GM13976 (cell line): ENCODE measurements around the gene MOB4.
"Not testable (repeated sequence)": the region's sequence is repeated elsewhere in the genome, so short reads cannot be mapped to it uniquely, and the experiment has no call there.

Source experiments
- DNase-seq: peaks from one replicate; pipeline ENCODE4 v3.0.0; 2012; ENCODE audit warnings: low spot score
- CTCF ChIP-seq: IDR thresholded peaks from 2 replicates; pipeline ENCODE4 v1.5.1; 2012; ENCODE audit warnings: borderline replicate concordance, mild to moderate bottlenecking; ENCODE audit not compliant: insufficient read depth; ENCODE audit errors: extremely low read depth, missing control alignments, control extremely low read depth
- in situ Hi-C: fragments of 300-500 bp; cut with MboI; formaldehyde crosslinking; loops from one replicate; pipeline ENCODE4 v1.12.0; 2022; ENCODE audit warnings: low sequenced_read_pairs, mixed read lengths, inconsistent platforms; ENCODE audit not compliant: unreplicated experiment

The MOB4 gene

DNA sequence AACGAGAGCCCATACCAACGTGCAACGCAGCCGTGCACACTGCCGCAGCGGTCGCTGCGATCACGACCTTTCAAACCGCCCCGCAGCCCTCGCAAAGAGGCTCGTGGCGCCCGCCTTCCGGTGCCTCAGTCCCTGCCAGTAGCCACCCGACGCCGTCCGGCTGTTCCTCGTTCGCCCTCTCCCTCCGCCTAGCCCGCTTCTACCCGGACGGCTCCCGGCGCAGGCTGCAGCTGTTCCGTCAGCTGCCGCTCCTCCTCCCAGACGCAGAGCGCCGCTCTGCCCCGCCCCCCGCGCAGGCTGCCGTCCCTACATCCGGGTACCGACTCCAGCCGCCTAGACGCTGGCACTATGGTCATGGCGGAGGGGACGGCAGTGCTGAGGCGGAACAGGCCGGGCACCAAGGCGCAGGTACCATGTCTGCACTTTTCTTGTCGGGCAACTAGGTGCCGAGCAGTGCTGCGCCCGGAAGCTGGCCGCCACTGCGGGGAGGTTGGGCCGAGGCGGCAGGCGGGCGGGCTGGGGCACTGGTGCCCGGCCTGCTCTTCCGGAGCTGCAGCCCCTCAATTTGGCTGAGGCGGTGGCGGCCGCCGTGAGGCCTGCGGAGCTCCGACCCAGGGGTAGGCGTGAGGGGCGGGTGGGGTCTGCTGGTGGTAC, at the start of gene MOB4:
TSS of gene MOB4 (plus strand) at position 328 of the 654 bp plus-strand sequence. CDS start at position 349, 21 bp downstream.
- in situ Hi-C loops, result no loop called here

GRCh38 chr2:197472166-197472565, 43.7 kb upstream of the MOB4 start:
- DNase-seq, result no peak
- in situ Hi-C loops, result no loop called here
- TF ChIP-seq CTCF, result no peak

More for the DNA sequence above, at the start of gene MOB4:
- peak; percentile 96 for DNase-seq
- no peak for TF ChIP-seq CTCF

GRCh38 chr2:197477797-197478196, 38.1 kb upstream of the MOB4 start:
- DNase-seq, result no peak
- in situ Hi-C loops, result no loop called here
- no peak for TF ChIP-seq CTCF

DNA sequence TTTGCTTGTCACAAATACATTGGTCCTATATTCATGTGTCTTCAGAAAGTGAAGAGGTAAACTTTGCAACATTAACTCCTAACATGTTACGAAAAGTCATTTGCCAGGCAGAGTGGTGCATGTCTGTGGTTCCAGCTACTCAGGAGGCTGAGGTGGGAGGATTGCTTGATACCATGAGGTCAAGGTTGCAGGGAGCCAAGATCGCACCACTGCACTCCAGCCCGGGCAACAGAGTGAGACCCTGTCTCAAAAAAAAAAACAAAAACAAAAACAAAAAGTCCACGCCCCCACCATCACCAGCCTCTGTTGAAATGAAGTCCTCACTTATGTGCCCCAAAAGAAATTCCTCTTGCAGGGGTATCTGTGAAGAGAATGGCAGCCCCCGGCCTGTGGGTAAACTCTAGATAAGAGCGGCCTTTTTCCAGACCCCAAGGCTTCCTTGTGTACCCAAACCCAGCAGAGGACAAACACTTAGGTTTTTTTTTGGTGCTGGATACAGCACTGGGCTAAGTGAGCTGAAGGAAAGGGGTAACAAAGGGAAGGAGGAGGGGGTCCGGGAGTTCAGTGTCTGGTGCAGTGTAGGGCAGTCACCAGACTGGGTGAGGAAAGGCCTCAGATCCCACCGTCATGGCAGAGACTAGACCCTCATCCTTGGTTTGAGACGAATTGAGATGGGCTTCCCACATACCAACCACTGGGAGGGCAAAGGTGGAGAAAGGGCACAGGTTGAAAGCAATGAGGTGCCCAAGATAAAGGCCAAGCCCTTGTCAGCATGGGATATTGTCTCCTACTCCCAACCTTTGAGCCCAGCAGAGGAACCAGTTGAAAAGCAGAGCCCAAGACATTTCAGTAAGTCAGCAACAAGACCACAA, 35.5 kb upstream of the MOB4 start:
- in situ Hi-C loops, result no loop called here
- DNase-seq, result no peak
- no peak for TF ChIP-seq CTCF

- in situ Hi-C loops, DNase-seq: not testable (repeated sequence)
Observed at GRCh38 chr2:197484248-197484647, 31.6 kb upstream of the MOB4 start.

DNA sequence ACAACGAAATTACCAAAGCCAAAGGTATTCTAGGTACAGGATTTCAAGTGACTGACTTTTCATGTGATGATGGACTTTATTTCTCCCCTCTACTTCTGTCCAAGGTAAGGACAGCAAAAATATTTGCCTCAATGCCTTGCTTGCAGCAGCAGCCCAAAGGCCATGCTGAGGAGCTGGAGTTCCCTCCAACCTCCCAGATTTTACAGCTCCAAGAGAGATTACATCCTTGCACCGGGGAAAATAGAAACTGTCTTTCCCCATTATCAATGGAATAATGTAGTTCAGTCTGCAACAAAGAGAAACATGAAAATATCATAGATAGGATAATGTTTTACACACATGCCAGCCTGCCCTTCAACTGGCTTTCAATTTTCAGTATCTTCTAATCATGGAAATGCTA, 29.7 kb upstream of the MOB4 start:
- in situ Hi-C loops, result no loop called here
- DNase-seq, result no peak
- no peak for TF ChIP-seq CTCF

DNA sequence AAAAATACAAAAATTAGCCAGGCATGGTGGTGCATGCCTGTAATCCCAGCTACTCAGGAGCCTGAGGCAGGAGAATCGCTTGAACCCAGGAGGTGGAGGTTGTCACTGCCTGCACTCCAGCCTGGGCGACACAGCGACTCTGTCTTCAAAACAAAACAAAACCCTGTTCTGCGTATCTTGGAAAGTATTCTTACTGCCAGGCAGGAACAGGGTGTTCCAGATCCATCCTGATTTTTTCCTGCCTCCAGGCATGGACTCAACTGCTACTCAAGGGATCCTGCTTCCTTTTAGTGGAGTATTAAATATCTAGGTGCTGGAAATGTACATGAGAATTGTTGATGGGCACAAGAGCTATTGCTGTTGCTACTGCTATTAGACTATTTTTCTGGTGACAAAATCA, 28.5 kb upstream of the MOB4 start:
- no peak for DNase-seq
- in situ Hi-C loops, result no loop called here
- no peak for TF ChIP-seq CTCF
